Muscle of leg (tissue), 11 donors: ENCODE results near the gene RIMS3. TPM values are rescaled to one million over a fixed set of nuclear protein-coding genes. Genes with fewer than 3 reads are reported as not detected.
"Not testable (repeated sequence)": the region's sequence is repeated elsewhere in the genome, so short reads cannot be mapped to it uniquely, and the experiment has no call there.

Experiments
- DNase-seq: peaks from one replicate; pipeline ENCODE4 v3.0.0; 2013
- H3K27ac ChIP-seq: one replicate; pipeline ENCODE4 v1.5.1; 2013; ENCODE audit warnings: mild to moderate bottlenecking, low read length, control low read depth
- H3K27me3 ChIP-seq: one replicate; pipeline ENCODE4 v1.6.1; 2013; ENCODE audit warnings: low read length; ENCODE audit not compliant: control insufficient read depth, insufficient read depth
- H3K36me3 ChIP-seq: one replicate; pipeline ENCODE4 v1.6.1; 2013; ENCODE audit warnings: low read length; ENCODE audit not compliant: control insufficient read depth, insufficient read depth
- H3K4me1 ChIP-seq: one replicate; pipeline ENCODE4 v1.6.1; 2013; ENCODE audit warnings: low read length; ENCODE audit not compliant: control insufficient read depth, insufficient read depth
- H3K4me3 ChIP-seq: one replicate; pipeline ENCODE4 v1.5.1; 2013; ENCODE audit warnings: low read length, control low read depth
- H3K9me3 ChIP-seq: replicated peaks from 2 replicates; pipeline ENCODE4 v1.6.1; 2013; ENCODE audit warnings: low read depth, low read length; ENCODE audit not compliant: control insufficient read depth
- WGBS: methylation state at CpG from one replicate; pipeline ENCODE4 v1.1.5; 2013; ENCODE audit warnings: missing lambda C conversion rate; ENCODE audit not compliant: insufficient coverage; 5-methylcytosine and 5-hydroxymethylcytosine counted together
- polyA plus RNA-seq, 8 donors: library from polyadenylated mRNA; unstranded; fragments of 120-200 nt; gene quantifications; one replicate each; pipeline versions ENCODE4 v1.2.1 to v1.2.3, GENCODE V29; 2013; ENCODE audit warnings: inconsistent platforms in 1 of 8, low replicate concordance in 1 of 8; ENCODE audit not compliant: insufficient read length in 8 of 8, insufficient read depth in 1 of 8
- total RNA-seq: library from RNA; stranded (reverse); fragments of 120-200 nt; gene quantifications from one replicate; pipeline ENCODE4 v1.2.4, GENCODE V29; 2013

RIMS3 gene
- total and polyA plus RNA-seq, 9 donors: 0.44 to 0.99 (median 0.56) TPM

DNA sequence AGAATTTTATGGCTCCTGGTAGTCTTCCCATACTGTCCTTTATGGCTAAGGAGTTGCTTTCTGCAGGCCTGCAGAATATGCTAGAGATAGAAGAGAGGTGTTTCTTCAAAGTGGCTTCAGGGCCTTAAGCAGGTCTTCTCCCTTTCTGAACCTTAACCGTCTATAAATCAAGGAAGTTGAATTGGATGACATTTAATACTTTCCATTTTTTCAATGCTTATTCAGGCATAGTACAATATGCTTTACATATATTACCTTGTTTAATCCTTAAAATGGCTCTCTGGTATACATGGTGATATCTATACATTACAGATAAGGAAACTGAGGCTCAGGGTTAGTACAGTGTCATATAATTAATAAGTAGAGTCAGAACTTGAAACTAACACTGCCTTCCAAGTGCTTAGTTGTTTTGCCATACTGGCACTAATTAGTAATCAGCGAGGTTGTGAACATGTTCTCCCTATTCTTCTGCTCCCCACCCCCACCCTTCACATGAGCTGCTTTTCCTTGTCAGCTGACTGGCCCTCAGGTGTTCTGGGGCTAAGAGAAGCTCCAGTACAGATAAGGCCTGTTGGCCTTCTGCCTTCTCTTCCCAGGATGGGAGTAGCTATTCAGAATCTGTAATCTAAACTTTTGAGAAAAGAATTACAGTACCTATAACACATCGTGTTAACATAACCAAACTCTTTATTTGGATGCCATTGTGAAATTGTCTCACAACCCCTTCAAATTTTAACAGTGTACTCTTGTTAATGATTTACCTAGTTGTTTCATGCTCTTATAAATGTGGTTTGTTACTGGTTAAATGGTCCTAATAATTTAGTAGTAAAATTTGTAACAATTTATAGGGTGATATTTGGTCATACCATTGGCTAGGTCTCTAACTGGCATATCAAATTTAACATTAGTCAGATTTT, 39.6 kb upstream of the RIMS3 start:
- DNase-seq: no peak
- Histone ChIP-seq H3K4me3 (no peak overlapping the region), H3K36me3 (no peaks in the 10 kb centered on the region), H3K27ac (no peak overlapping the region), H3K27me3 (no peaks in the 10 kb centered on the region), H3K4me1 (peaks cover 5% of the 10 kb centered on the region), H3K9me3 (no peaks in the 10 kb centered on the region)
- WGBS: no CpG with 5 or more reads among the region's 3 CpGs

- no peak for DNase-seq
- Histone ChIP-seq H3K36me3 (no peaks in the 10 kb centered on the region), H3K27ac (no peak overlapping the region), H3K27me3 (no peaks in the 10 kb centered on the region), H3K9me3 (no peaks in the 10 kb centered on the region), H3K4me3 (no peak overlapping the region), H3K4me1 (peaks cover 5% of the 10 kb centered on the region)
- WGBS: 100% methylated on average over 1 of the region's 3 CpGs
Observed at GRCh38 chr1:40703316-40703715, 37.8 kb upstream of the RIMS3 start.

GRCh38 chr1:40702810-40703209, 37.3 kb upstream of the RIMS3 start:
- 100% methylated on average over 3 of the region's 9 CpGs for WGBS
- H3K4me3 ChIP-seq, H3K9me3 ChIP-seq, H3K27ac ChIP-seq, DNase-seq, H3K4me1 ChIP-seq, H3K36me3 ChIP-seq, H3K27me3 ChIP-seq: not testable (repeated sequence)

DNA sequence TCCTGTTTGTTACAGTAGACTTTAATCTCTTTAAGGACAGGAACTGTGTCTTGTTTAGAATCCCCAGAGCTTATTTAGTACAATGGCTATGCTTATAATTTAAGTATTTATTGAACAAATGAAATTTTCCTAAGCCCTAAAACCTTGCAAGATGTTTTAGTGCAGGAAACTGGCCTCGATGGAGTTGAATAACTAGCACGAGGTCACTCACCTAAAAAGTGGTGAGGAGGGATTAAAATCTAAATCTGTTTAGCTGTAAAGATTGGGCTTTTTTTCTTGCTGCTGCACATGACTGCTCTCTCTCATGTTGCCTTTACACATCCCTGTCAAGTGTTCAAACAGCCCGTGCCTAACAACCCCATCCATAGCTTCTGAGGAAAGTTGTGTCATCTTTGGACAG, 36.2 kb upstream of the RIMS3 start:
- Histone ChIP-seq H3K27me3 (no peaks in the 10 kb centered on the region), H3K36me3 (no peaks in the 10 kb centered on the region), H3K4me1 (no peaks in the 10 kb centered on the region), H3K27ac (no peak overlapping the region), H3K4me3 (no peak overlapping the region), H3K9me3 (no peaks in the 10 kb centered on the region)
- 44% methylated on average over 2 of the region's 3 CpGs for WGBS
- no peak for DNase-seq

DNA sequence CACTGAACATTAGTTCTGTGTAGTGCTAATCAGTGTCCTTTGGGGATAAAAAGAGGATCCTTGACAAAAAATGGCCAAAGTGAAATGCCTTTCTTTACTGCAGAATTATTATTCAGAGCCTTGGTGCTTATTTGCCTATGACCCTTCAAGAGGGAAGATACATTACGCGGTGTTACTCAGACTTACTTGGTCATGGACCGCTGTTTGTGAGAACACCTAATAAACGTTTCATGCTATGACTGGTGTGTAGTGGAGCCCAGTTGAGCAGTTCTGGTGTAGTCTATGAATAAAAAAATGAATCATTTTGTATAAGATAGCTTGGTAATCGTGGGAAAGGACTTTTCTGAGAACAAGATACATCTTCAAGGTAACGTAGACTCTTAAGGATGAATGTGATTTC, 34.3 kb upstream of the RIMS3 start:
- DNase-seq: no peak
- peaks cover 2% of the 10 kb centered on the region for H3K36me3 ChIP-seq
- no peaks in the 10 kb centered on the region for H3K27me3 ChIP-seq
- no peak overlapping the region for H3K27ac ChIP-seq
- no peaks in the 10 kb centered on the region for H3K4me1 ChIP-seq
- 83% methylated on average over 1 of the region's 6 CpGs for WGBS
- no peak overlapping the region for H3K4me3 ChIP-seq
- H3K9me3 ChIP-seq: no peaks in the 10 kb centered on the region

GRCh38 chr1:40697436-40697835, 32.0 kb upstream of the RIMS3 start:
- Histone ChIP-seq H3K4me3 (no peak overlapping the region), H3K4me1 (peaks cover 2% of the 10 kb centered on the region), H3K27me3 (no peaks in the 10 kb centered on the region), H3K27ac (no peak overlapping the region), H3K9me3 (no peaks in the 10 kb centered on the region), H3K36me3 (peaks cover 2% of the 10 kb centered on the region)
- no peak for DNase-seq
- no CpG with 5 or more reads among the region's 5 CpGs for WGBS

- Histone ChIP-seq H3K27me3 (no peaks in the 10 kb centered on the region), H3K9me3 (no peaks in the 10 kb centered on the region), H3K4me1 (peaks cover 3% of the 10 kb centered on the region), H3K36me3 (peaks cover 2% of the 10 kb centered on the region), H3K27ac (no peak overlapping the region), H3K4me3 (no peak overlapping the region)
- 85% methylated on average over 4 of the region's 4 CpGs for WGBS
- no peak for DNase-seq
Observed at GRCh38 chr1:40696294-40696693, 30.8 kb upstream of the RIMS3 start.

DNA sequence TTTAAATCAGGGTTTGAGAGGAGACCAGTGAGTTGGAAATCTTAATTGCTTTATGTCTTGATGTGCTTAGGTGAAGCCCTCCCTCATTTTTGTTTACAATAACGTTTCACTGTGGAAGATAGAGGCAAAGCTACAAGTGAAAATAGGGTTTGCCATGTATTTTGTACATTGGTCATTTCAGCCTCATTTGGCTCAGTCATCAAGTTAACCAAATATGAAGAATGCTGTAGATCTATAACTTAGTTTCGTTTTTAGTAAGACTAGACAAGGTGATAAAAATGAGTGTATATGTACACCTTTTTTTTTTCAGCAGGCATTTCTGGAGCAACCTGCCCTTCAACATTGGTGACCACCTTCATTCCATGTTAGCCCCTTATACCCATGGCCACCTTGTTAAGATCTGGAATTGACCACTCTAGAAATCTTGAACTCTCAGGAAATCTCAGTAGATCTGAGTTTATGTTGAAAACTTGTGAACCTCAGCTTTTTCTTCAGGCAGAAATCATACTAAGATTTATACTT, 28.9 kb upstream of the RIMS3 start:
- Histone ChIP-seq H3K36me3 (peaks cover 2% of the 10 kb centered on the region), H3K4me3 (no peak overlapping the region), H3K27ac (no peak overlapping the region), H3K9me3 (no peaks in the 10 kb centered on the region), H3K4me1 (peaks cover 3% of the 10 kb centered on the region), H3K27me3 (no peaks in the 10 kb centered on the region)
- DNase-seq: no peak
- no CpG with 5 or more reads among the region's 2 CpGs for WGBS

DNA sequence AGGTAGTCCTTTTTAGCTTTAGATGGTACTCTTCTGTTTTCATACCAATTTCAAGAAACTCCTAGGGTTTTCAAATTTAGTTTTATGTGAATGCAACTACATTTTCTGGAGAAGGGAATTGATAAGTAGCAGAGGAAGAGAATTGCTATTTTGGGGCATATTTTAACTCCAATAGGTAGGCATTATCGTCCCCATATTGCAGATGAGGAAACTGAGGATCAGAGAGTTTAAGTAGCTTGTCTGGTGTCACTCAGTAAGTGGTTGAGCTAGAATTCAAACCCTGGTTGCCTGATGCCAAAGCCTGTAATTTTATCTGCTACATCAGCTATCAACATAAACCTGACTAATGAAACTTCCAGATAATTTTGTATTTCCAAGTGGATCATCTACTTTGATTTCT, 27.9 kb upstream of the RIMS3 start:
- Histone ChIP-seq H3K36me3 (peaks cover 2% of the 10 kb centered on the region), H3K9me3 (no peaks in the 10 kb centered on the region), H3K4me3 (no peak overlapping the region), H3K27ac (no peak overlapping the region), H3K27me3 (no peaks in the 10 kb centered on the region), H3K4me1 (peaks cover 3% of the 10 kb centered on the region)
- WGBS: 100% methylated on average over 1 of the region's 1 CpG
- no peak for DNase-seq

DNA sequence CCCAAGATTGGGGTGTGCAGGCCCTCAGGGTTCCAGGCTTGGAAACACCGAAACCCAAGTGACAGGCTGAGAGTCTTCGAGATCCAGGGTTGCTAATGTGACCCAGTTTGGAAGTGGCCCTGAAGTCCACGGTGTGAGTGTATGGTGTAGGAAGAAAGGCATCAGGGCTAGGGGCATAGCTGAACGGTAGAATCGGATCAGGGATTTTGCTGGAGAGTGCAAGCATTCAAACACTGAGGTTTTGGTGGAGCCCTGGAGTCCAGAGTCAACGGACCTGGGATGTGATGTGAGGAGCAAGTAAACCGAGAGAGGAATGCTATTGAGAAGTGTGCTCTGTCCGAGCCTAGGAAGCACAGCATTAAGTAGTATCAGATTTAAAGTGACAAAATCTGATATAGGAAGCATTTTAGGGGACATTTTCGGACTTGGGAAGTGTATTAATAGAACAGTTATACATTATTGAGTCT, 27.0 kb upstream of the RIMS3 start:
- Histone ChIP-seq H3K27ac (peak overlapping the region; percentile 100), H3K4me3 (peak overlapping the region; percentile 96), H3K36me3 (peaks cover 2% of the 10 kb centered on the region), H3K27me3 (no peaks in the 10 kb centered on the region), H3K4me1 (peaks cover 3% of the 10 kb centered on the region), H3K9me3 (no peaks in the 10 kb centered on the region)
- no peak for DNase-seq
- WGBS: 0% methylated on average over 8 of the region's 9 CpGs
